ENCODE measurements around the gene ARHGAP18. TPM values are rescaled to one million over a fixed set of nuclear protein-coding genes. Genes with fewer than 3 reads are reported as not detected.

The ARHGAP18 gene
- total RNA-seq, 1 donor from 2014 or later, result 7.9 TPM

GRCh38 chr6:129647044-129647443 lies 62.9 kb downstream of the ARHGAP18 start:
- Mint-ChIP-seq H3K9me3 (ENCODE audit: unreplicated experiment) (no peaks in the 10 kb centered on the region), H3K27ac (ENCODE audit: unreplicated experiment) (no peak overlapping the region), H3K27me3 (ENCODE audit: unreplicated experiment) (no peaks in the 10 kb centered on the region), H3K4me3 (ENCODE audit: unreplicated experiment) (no peak overlapping the region), H3K36me3 (ENCODE audit: unreplicated experiment) (no peaks in the 10 kb centered on the region), H3K4me1 (ENCODE audit: low read depth, unreplicated experiment) (peaks cover 12% of the 10 kb centered on the region)
- DNase-seq, result no peak
- no peak for TF ChIP-seq CTCF (IDR thresholded peaks at IDR 0.05; ENCODE audit: partially characterized antibody, unreplicated experiment)

GRCh38 chr6:129646642-129647041 lies 63.3 kb downstream of the ARHGAP18 start:
- DNase-seq, result no peak
- Mint-ChIP-seq H3K4me1 (ENCODE audit: low read depth, unreplicated experiment) (peaks cover 12% of the 10 kb centered on the region), H3K9me3 (ENCODE audit: unreplicated experiment) (no peaks in the 10 kb centered on the region), H3K4me3 (ENCODE audit: unreplicated experiment) (no peak overlapping the region), H3K27ac (ENCODE audit: unreplicated experiment) (no peak overlapping the region), H3K27me3 (ENCODE audit: unreplicated experiment) (no peaks in the 10 kb centered on the region), H3K36me3 (ENCODE audit: unreplicated experiment) (no peaks in the 10 kb centered on the region)
- TF ChIP-seq CTCF (IDR thresholded peaks at IDR 0.05; ENCODE audit: partially characterized antibody, unreplicated experiment), result no peak

GRCh38 chr6:129645830-129646579 lies 64.0 kb downstream of the ARHGAP18 start:
- Mint-ChIP-seq H3K4me3 (ENCODE audit: unreplicated experiment) (no peak overlapping the region), H3K27ac (ENCODE audit: unreplicated experiment) (no peak overlapping the region)
- TF ChIP-seq CTCF (IDR thresholded peaks at IDR 0.05; ENCODE audit: partially characterized antibody, unreplicated experiment), result no peak

GRCh38 chr6:129645106-129645829 lies 64.7 kb downstream of the ARHGAP18 start:
- no peaks in the 10 kb centered on the region for H3K27me3 Mint-ChIP-seq (ENCODE audit: unreplicated experiment)
- no peak for DNase-seq
- no peak overlapping the region for H3K27ac Mint-ChIP-seq (ENCODE audit: unreplicated experiment)
- no peak overlapping the region for H3K4me3 Mint-ChIP-seq (ENCODE audit: unreplicated experiment)
- peaks cover 9% of the 10 kb centered on the region for H3K4me1 Mint-ChIP-seq (ENCODE audit: low read depth, unreplicated experiment)
- no peaks in the 10 kb centered on the region for H3K36me3 Mint-ChIP-seq (ENCODE audit: unreplicated experiment)
- no peaks in the 10 kb centered on the region for H3K9me3 Mint-ChIP-seq (ENCODE audit: unreplicated experiment)
- TF ChIP-seq CTCF (IDR thresholded peaks at IDR 0.05; ENCODE audit: partially characterized antibody, unreplicated experiment), result no peak

More at GRCh38 chr6:129645830-129646579, 64.0 kb downstream of the ARHGAP18 start:
- peaks cover 13% of the 10 kb centered on the region for H3K4me1 Mint-ChIP-seq (ENCODE audit: low read depth, unreplicated experiment)
- no peak for DNase-seq
- H3K36me3 Mint-ChIP-seq (ENCODE audit: unreplicated experiment), result no peaks in the 10 kb centered on the region
- no peaks in the 10 kb centered on the region for H3K27me3 Mint-ChIP-seq (ENCODE audit: unreplicated experiment)
- no peaks in the 10 kb centered on the region for H3K9me3 Mint-ChIP-seq (ENCODE audit: unreplicated experiment)

GRCh38 chr6:129644567-129645015 lies 65.4 kb downstream of the ARHGAP18 start:
- no peaks in the 10 kb centered on the region for H3K9me3 Mint-ChIP-seq (ENCODE audit: unreplicated experiment)
- no peaks in the 10 kb centered on the region for H3K27me3 Mint-ChIP-seq (ENCODE audit: unreplicated experiment)
- H3K4me3 Mint-ChIP-seq (ENCODE audit: unreplicated experiment), result no peak overlapping the region
- H3K4me1 Mint-ChIP-seq (ENCODE audit: low read depth, unreplicated experiment), result peaks cover 9% of the 10 kb centered on the region
- no peaks in the 10 kb centered on the region for H3K36me3 Mint-ChIP-seq (ENCODE audit: unreplicated experiment)
- no peak for TF ChIP-seq CTCF (IDR thresholded peaks at IDR 0.05; ENCODE audit: partially characterized antibody, unreplicated experiment)
- no peak for DNase-seq
- no peak overlapping the region for H3K27ac Mint-ChIP-seq (ENCODE audit: unreplicated experiment)
